Left kidney (tissue), 2 donors: Measurements from ENCODE around the gene HSPA4. TPM values are rescaled to one million over a fixed set of nuclear protein-coding genes. Genes with fewer than 3 reads are reported as not detected.
"Not testable (repeated sequence)": the region's sequence is repeated elsewhere in the genome, so short reads cannot be mapped to it uniquely, and the experiment has no call there.

Source experiments
- DNase-seq: peaks from one replicate; pipeline ENCODE4 v3.0.0-alpha.2; 2013
- polyA plus RNA-seq: library from polyadenylated mRNA; unstranded; fragments of 120-200 nt; gene quantifications from one replicate; pipeline ENCODE4 v1.2.1, GENCODE V29; 2013; ENCODE audit not compliant: insufficient read length

HSPA4 gene
- polyA plus RNA-seq, 1 donor, result 149 TPM

DNA sequence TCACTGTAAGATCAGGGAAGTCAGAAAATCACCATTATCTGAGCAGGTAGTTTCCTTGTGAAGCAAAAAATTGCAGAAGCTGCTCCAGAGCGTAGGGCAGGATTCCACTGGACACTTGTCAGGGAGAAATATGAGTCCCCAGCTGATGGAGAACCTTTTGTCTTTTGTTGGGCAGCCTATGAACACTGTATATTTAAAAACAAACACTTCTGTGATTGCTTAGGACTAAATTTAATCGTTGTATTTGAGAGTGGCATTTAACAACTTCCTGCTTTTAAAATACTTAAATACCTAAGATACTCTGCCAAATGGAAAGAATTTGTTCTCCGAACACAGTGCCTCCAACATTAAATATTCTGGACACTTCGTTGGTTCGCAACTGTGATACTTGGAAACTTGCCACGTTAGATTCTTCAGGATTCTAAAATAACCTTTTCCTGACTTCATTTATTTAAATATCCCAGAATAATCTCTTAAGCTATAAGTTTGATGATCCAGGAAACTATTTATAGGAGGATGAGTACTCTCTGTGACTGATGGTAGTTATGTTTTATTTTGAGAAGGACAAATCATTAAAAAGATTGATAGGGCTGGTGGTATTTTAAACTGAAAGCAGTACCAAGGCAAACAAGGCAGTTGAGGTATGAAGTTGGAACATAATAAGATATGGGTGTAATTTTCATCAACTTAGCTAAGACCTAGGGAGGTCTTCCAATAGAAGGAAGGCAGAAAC, 2.7 kb upstream of the HSPA4 start:
- DNase-seq, result no peak

DNA sequence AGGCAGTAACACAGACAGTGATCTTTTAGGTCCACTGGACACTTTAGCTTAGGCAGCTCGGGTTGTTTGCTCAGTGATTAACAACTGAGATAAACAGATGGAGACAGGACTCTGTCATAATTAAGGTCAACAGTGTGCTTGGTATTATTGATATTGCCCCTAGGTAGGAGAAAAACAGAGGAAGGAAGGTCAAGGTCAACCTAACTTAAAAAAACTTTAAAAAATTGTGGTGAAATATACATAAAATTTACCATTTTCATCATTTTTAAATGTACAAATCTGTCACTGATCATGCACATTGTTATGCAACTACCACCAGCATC, 2.1 kb upstream of the HSPA4 start:
- DNase-seq, result no peak

DNA sequence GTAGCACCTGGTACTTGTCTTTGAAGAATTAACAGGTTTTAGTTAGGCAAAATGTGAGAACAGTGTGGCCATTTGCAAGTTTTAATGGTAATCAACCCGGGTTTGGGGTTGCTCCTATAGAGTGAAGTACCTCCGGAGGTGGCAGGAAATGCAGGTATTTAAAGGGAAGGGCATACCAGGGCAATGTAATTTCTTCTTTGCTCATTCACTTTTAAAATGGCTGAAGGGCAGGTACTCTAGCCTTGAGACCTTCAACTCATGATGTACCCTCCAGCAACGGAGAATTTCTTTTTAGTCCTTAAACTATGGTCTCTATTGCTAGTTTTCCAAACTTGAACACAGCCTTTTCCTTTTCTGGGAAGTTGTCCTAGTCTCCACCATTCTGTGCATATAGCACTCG, 1.3 kb upstream of the HSPA4 start:
- no peak for DNase-seq

DNA sequence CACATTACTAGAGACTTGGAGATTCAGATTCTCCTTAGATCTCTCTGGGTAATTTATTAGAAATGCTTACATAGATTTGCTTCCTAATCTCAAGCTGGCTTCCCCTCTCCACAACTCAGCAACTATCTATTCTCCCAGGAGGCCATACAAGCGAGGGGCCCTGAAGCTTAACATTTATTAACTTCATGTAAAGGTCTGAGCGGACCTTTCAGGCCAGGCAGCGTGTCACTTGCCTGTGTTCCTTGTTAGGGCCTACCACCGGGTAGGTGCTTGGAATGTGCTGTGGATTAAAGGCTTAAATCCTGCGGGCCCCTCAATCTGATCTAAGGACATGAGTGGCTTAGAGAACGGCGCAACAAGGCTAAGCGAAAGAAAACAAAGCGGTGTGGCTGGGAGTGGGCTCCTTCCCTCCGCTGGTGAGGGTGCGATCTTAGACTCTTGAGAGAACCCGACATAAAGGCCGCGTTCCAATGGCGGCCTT, 712 bp upstream of the HSPA4 start:
- no peak for DNase-seq

DNA sequence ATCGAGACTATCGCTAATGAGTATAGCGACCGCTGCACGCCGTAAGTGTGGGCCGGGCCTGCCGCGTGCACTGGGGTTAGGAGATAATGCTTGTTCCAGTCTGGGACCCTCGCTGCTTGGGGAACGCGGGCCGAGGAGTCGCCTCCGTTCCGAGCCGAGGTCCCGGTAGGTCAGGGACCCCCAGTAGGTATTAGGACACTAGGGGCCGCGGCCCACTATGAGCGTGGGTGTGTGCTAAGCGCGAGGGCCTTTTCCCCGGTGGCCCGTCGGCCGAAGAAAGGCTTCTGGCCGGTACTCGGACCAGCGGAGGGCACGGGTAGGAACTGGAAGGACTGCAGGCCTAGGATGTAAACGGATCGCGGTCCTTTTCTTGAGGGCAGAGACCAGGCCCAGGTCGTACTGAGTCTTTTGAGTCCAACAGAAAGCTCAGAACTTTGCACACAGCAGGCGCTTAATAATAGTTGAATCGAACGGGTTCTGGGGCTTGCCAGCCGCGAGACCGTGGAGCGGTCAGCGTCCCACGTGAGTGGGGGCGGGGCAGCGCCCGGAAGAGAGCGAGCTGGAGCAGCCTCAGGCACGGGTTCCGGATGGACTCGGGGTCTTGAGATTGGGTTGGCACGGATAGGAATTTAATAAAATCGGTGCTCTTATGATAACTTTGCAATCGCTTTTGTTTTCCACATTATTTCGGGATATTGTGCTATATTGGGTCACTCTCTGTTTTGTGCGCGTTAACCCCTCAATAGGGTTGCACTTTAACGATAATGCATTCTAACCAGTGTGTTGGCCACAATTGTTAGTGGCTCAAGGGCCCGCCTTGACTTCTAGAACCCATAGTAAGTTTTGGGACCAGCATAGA, 733 bp downstream of the HSPA4 start:
- DNase-seq, result no peak

DNA sequence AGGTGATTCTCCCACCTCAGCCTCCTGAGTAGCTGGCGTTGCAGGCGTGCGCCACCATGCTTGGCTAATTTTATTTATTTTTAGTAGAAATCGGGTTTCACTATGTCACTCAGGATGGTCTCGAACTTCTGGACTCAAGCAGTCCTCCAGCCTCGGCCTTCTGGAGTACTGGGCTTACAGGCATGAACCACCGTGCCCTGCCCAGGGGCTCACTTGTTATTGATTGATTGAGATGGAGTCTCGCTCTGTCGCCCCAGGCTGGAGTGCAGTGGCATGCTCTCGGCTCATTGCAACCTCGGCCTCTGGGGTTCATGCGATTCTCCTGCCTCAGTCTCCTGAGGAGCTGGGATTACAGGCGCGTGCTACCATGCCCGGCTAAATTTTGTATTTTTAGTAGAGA, 1.6 kb downstream of the HSPA4 start:
- DNase-seq, result no peak

DNA sequence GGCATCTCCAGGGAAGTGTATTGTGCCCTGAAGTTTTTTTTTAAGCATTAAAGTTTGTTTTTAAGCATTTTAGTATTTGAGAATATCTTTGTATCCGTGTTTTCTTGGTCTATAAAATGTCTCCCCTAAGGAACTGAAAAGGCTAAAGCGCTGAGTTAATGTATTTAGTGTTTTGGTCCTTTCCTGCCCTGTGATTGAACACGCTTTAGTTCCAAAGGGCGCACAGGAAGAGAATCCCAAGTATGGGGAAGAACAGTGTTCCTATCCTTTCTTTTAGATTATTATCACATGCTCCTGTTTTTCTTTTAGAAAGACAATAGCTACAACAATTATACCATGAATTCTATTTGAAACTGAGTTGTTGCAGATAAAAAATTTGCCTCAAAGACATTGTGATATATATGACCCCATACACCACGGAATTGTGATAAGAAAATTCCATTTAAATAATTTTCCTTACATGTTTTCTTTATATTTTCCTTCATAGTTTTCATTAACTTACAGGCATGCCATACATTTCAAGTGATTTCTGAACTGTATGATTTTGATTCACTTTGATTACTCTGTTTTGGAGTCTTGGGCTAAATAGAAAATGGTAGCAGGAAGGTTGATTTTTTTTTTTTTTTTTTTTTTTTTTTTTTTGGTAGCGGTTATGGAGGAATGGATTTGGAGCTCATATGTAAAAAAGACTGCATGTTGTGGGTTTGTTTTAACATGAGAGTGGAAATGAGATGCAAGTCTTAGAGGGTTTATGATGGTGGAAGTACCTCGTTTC, 3.1 kb downstream of the HSPA4 start:
- no peak for DNase-seq

DNA sequence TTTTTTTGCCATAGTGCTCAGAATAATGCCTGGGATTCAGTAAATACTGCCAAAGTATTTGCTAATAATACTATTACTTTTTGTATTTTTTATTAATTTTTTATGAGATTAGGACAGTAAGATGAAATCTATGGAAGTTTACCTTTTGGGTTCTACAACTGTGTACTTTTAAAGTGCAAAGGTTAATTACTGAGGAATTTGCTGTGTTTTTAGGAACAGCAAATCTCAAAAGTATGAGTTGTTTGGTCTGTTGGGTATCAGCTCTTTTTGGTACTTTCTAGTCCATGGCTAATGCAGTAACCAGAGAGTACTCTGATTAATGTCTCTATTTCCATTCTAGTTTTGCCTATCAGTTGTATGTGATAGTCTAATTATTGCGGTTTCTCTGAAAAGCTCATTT, 5.1 kb downstream of the HSPA4 start:
- no peak for DNase-seq

DNA sequence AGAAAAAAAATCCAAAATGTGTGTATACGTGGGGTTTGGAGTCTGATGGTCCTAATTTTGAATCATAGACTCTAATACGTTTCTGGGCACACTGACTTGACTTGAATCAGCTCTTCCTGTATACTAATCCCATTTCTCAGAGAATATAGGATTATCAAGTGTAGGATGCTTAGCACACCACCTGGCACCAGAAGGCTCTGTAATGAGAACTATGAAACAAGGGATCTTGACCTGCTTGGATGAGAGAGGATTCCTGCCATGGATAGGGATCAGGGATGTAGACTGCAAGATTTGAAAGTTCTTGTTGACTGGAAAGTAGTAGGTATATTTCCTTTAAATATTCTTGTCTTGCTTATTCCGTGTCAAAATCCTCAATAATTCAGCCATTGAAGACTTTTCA, 7.8 kb downstream of the HSPA4 start:
- DNase-seq, result no peak

DNA sequence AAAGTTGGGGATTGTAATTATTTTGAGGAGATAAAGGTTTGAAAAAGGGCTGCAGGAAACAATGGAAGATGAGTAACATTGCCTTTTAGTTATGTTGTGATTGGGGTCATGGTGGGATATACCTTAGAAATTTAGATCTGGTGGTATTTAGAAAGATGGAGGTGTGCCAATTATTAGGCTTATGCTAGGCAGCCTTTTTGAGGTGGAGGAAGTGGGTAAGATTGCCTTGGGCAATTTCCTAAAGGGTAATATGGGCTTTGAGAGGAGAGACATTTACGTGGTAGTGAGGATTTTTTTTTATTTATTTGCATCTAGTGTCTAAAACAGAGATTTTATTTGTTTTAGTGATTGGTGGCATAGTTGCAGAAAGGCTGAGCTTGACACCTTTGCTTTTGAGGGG, 10.5 kb downstream of the HSPA4 start:
- DNase-seq, result no peak

DNA sequence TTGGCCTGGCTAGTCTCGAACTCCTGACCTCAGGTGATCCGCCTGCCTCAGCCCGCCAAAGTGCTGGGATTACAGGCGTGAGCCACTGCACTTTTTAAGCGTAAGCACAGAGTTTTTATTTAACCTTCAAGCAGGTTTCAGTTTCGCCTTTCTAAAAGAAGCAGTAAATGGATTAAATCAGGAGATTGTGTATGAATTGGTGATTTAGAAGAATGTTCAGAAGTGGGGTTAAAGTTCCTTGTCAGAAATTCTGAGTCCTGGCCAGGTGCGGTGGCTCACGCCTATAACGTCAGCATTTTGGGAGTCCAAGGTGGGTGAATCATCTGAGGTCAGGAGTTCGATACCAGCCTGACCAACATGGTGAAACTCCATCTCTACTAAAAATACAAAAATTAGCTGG, 12.2 kb downstream of the HSPA4 start:
- no peak for DNase-seq

DNA sequence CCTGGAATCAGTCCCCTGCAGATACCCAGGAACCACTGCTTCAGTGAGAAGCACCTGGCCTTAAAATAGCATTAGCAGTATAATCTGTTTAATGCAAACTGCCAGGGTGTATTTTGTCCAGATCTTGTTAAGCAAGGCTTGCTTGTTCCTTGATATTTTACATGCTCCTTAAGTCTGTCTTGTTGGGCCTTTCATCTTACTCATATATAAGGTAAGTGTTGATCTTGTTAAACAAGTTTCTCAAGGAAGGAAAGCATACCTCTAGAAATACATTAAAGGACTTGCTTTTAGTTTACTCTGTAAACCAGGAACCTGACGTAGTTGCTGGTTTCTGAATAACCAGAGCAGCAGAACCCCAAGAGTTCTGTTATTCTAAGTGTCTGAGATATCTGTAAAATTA, 13.7 kb downstream of the HSPA4 start:
- no peak for DNase-seq

DNA sequence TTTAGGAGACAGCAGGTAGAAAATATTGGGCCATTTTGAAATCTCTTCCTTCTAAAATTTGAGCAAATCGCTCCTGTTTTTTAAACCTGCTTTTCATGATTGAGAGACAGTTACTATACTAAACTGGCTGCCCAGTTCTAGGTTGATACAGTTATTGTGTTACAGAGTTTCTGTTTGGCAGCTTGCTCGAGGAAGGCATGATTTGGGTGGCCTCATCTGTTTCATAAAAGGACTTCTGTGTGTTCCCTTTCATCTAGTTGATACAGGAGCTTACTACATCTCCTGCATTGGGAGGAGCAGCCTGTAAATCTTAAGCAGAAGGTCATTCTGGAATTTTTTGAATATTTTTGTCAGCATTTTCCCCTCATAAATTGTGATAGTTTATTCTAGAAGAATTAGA, 14.2 kb downstream of the HSPA4 start:
- no peak for DNase-seq

DNA sequence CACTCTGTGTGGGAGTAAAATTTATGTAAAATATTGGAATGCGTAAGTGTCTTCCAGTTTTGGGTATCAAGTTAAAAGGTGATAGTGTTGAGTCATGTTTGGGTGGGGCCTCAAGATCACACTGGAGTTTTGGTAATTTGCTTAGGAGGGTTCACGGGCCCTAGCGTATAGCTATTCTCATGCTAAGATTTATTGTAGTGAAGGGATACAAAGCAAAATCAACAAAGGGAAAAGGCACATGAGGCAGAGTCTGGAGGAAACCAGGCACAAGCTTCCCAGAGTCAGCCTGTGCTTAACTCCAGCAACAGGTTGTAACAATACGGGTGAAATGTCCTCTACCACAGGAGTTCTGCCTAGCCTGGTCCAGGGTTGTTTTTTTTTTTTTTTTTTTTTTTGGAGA, 20.2 kb downstream of the HSPA4 start:
- no peak for DNase-seq

DNA sequence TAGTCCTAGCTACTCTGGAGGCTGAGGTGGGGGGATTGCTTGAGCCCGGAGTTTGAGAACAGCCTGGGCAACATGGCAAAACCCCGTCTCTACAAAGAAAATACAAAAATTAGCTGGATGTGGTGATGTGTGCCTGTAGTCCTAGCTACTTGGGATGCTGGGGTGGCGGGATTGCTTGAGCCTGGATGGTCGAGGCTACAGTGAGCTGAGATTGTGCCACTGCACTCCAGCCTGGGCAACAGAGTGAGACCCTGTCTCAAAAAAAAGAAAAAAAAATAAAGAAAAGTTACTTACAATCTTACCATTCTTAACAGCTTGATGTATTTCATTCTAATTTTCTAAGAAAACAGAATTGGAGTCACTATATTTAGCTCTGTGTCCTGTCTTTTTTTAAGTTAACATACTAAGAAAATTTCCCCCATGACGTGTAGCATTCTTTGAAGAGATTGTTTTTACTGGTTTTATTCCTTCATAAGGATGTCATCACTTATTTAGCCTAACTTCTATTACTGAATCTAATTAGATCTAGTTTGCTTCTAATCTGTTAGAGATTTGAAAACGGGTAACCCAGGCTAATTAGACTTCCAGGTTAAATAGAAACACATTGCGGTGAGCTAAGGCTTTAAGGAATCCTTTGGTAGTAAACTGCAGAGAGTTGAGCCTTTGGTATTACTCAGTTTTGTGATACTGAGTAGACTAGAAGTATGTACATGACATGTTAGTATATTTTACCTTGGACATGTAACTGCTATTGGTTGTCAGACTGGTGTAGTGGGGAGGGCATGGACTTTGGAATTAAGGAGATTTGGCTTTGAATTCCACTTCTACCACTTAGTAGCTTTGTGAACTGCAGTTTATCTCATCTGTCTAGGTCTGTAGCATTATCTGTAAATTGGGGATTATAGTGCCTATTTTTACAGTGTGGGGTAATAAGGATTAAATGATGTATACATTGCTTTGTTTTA, 24.0 kb downstream of the HSPA4 start:
- no peak for DNase-seq

DNA sequence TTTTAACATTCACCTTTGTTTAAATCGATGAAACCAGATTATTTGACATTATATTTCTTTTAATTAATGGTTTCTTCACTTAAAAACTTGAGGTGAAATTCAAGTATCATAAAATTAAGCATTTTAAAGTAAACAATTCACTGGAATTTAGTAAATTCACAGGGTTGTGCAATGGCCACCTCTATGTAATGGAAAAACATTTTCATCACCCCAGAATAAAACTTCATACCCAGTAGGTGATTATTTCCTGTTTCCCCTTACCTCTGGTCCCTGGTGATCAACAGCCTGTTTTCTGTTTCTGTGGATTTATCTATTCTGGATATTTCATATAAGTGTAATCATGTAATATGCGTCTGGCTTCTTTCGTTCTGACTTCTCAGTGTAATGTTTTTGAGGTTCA, 27.2 kb downstream of the HSPA4 start:
- no peak for DNase-seq

DNA sequence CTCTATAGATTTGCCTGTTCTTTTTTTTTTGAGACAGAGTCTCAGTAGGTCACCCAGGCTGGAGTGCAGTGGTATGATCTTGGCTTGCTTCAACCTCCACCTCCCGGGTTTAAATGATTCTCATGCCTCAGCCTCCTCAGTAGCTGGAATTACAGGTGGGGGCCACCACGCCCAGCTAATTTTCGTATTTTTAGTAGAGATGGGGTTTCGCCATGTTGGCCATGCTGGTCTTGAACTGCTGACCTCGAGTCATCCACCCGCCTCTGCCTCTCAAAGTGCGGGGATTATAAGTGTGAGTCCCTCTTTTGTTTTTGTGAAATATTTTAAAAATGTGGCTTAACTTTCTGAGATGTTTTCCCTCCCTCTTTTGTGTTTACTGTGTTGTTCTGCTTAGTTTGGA, 29.2 kb downstream of the HSPA4 start:
- no peak for DNase-seq

DNA sequence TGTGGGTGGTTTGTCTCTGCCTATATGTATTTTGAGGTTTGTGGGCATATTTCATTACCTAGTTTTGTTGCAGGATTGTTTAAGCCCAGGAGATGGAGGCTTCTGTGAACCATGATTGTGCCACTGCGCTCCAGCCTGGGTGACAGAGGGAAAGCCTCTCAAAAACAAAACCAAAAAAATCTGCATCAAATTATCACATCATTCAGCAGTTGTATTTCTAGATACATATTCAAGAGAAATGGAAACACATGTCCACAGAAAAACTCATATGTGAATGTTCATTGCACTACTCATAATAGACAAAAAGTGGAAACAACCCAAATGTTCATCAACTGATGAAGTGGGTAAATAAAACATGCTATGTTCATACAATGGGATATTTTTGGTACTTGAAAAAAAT, 29.9 kb downstream of the HSPA4 start:
- DNase-seq, result no peak

DNA sequence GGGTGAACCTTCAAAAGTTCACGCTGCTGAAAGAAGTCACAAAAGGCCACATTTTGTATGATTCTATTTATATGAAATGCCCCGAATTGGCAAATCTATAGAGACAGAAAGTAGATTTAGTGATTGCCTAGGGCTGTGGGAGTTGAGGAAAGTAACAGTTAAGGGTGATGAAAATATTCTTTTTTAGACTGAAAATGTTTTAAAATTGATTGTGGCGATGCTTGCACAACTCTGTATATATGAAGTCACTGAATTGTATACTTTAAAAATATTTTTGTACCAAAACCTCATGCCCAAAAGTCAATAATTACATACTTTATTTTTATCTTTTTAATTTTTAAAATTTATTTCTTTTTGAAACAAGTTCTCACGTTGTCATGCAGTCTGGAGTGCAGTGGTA, 30.3 kb downstream of the HSPA4 start:
- no peak for DNase-seq

DNA sequence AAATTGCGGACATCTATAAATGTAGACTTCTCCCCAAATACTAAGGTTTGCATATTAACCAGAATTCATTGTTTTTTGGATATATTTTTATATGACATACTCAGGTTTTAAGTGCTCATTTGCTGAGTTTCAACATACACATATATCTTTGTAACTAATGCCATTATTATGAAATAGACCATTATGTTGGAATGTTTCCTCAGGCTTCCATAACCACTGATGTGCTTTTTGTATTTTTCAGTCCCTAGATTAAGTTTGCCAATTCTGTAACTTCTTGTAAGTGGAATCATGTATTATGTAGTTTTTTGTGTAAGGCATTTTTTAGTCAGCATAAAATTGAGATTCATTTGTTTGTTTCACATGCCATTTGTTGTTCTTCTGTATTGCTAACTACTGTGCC, 32.1 kb downstream of the HSPA4 start:
- DNase-seq, result no peak

DNA sequence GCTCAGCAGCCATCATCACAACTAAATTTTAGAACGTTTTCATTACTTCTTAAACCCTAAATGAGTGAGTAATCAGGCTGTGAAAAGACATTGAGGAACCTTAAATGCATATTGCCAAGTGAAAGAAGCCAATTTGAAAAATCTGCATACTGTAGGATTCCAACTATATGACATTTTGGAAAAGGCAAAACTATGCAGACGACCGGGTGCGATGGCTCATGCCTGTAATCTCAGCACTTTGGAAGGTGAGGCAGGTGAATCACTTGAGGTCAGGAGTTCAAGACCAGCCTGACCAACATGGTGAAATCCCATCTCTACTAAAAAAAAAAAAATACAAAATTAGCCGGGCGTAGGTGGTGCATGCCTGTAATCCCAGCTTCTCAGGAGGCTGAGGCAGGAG, 33.4 kb downstream of the HSPA4 start:
- DNase-seq, result not testable (repeated sequence)

DNA sequence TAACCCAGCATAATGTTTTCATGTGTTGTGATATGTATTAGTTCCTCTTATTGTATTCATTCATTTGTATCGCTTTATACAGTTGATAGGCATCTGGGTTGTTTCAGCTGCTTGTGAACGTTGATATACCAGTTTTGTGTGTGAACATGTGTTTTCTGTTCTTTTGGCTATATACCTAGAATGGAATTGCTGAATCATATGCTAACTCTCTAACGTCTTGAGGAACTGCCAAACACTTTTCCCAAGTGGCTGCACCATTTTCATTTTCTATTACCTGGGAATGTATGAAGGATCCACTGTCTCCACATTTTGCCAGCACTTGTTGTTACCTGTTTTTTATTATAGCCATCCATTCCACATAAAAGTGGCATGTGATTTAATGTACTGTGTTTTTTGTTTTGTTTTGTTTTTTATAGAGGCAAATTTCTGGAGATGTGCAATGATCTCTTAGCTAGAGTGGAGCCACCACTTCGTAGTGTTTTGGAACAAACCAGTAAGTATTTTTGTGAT, 34.6 kb downstream of the HSPA4 start:
- no peak for DNase-seq
